Parathyroid adenoma (tissue), 2 donors: ENCODE measurements around the gene ARNT2.

ENCODE experiments used
- H2AFZ ChIP-seq: fragments of 300-600 bp; sonication (generic); one replicate; pipeline ENCODE4 v1.7.0; 2017; ENCODE audit warnings: antibody characterized with exemption, mild to moderate bottlenecking
- H3K27ac ChIP-seq: fragments of 300-600 bp; sonication (generic); one replicate; pipeline ENCODE4 v1.7.0; 2017
- H3K27me3 ChIP-seq: fragments of 300-600 bp; sonication (generic); one replicate; pipeline ENCODE4 v1.7.0; 2017; ENCODE audit warnings: low read length; ENCODE audit not compliant: control insufficient read depth, insufficient read depth
- H3K36me3 ChIP-seq: fragments of 300-600 bp; sonication (generic); one replicate; pipeline ENCODE4 v1.7.0; 2017; ENCODE audit warnings: low read length; ENCODE audit not compliant: control insufficient read depth, insufficient read depth
- H3K4me1 ChIP-seq: fragments of 300-600 bp; sonication (generic); one replicate; pipeline ENCODE4 v1.7.0; 2017; ENCODE audit warnings: control low read depth
- H3K4me2 ChIP-seq: fragments of 300-600 bp; sonication (generic); one replicate; pipeline ENCODE4 v1.7.0; 2017; ENCODE audit warnings: low read length
- H3K4me3 ChIP-seq: fragments of 300-600 bp; sonication (generic); one replicate; pipeline ENCODE4 v1.7.0; 2017; ENCODE audit warnings: low read depth, low read length
- H3K79me2 ChIP-seq: fragments of 300-600 bp; sonication (generic); one replicate; pipeline ENCODE4 v1.7.0; 2017; ENCODE audit warnings: control low read depth
- H3K9ac ChIP-seq: fragments of 300-600 bp; sonication (generic); one replicate; pipeline ENCODE4 v1.7.0; 2017; ENCODE audit warnings: mild to moderate bottlenecking
- H3K9me3 ChIP-seq: fragments of 300-600 bp; sonication (generic); one replicate; pipeline ENCODE4 v1.7.0; 2017; ENCODE audit warnings: low read length; ENCODE audit not compliant: control insufficient read depth
- TF ChIP-seq, protein P1 (sequence below): fragments of 300-600 bp; sonication (generic); IDR thresholded peaks from one replicate; pipeline ENCODE4 v1.7.0; 2017; ENCODE audit warnings: antibody characterized with exemption, mild to moderate bottlenecking
- donor health status: primary hyperparathyroidism.

The ARNT2 gene

DNA sequence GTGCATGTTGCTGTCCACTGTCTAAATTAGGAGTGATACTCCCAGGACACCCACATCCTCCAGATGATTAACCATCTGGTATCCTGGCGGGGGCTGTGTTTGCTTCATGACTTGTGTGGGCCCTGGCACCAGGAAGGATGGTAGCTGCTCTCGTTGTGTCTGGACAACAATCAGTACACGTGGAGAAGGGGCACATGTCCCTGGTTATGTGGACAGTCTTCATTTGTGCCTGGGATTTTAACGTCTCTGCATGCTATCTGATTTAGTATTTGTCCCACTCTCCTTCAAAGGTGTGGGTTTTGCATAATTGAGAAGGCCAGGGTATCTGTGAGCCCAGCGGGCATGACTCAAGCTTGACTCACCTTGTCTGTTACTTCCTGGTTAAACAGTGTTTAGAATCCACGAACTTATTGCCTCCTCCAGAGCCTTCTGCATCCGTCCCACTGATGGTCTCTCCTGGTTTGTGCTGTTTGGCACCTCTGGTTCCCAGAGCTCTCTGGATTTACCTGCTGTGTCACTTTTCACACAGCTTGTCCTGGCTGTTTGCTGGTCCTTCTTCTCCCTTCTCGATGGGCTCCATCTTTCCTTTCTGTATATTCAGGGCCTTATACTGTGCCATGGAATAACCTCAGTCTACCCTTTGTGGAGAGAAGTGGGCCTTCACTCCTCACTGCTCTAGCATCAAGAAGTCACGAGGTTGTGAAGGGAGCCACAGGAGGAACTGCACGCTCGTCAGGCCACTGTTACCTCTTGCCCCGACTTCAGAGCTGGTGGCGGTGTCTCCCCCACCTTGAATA is 32.5 kb downstream of the ARNT2 start:
- no peak overlapping the region for H3K27ac ChIP-seq
- no peaks in the 10 kb centered on the region for H3K36me3 ChIP-seq
- no peaks in the 10 kb centered on the region for H3K79me2 ChIP-seq
- H3K4me1 ChIP-seq, result no peaks in the 10 kb centered on the region
- H3K9ac ChIP-seq, result no peak overlapping the region
- TF ChIP-seq, protein P1, sequence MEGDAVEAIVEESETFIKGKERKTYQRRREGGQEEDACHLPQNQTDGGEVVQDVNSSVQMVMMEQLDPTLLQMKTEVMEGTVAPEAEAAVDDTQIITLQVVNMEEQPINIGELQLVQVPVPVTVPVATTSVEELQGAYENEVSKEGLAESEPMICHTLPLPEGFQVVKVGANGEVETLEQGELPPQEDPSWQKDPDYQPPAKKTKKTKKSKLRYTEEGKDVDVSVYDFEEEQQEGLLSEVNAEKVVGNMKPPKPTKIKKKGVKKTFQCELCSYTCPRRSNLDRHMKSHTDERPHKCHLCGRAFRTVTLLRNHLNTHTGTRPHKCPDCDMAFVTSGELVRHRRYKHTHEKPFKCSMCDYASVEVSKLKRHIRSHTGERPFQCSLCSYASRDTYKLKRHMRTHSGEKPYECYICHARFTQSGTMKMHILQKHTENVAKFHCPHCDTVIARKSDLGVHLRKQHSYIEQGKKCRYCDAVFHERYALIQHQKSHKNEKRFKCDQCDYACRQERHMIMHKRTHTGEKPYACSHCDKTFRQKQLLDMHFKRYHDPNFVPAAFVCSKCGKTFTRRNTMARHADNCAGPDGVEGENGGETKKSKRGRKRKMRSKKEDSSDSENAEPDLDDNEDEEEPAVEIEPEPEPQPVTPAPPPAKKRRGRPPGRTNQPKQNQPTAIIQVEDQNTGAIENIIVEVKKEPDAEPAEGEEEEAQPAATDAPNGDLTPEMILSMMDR, result no peak
- no peaks in the 10 kb centered on the region for H3K9me3 ChIP-seq
- no peak overlapping the region for H3K4me2 ChIP-seq
- H3K4me3 ChIP-seq, result no peak overlapping the region
- no peaks in the 10 kb centered on the region for H3K27me3 ChIP-seq
- no peak overlapping the region for H2AFZ ChIP-seq

DNA sequence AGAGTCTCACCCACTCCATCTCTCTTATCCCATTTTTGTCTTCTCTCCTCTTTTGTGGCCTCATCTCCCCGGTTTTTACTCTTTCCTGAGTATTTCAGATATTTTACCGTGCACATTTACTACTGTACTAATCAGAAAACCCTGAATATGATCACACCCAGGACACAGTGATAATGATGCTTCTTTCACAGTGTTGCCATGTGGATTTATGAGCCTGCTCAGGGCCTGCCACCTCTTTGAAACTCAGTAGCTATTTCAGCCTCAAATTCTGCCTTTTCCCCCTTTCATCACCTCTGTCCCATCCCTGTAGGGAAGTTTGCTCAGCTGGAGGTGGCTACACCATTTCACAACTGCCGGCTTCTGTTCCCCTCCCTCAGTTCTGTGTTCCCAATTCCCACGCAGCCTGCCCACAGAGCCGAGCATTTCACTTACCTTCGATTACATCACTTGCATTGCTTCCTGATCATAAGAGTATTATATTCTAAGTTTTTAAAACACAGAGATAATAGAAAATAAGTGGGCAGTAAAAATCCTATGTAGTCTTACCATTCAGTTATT is 33.2 kb downstream of the ARNT2 start:
- TF ChIP-seq, protein P1, result no peak
- no peak overlapping the region for H2AFZ ChIP-seq
- no peak overlapping the region for H3K9ac ChIP-seq
- no peaks in the 10 kb centered on the region for H3K79me2 ChIP-seq
- no peaks in the 10 kb centered on the region for H3K9me3 ChIP-seq
- no peaks in the 10 kb centered on the region for H3K36me3 ChIP-seq
- no peaks in the 10 kb centered on the region for H3K4me1 ChIP-seq
- no peak overlapping the region for H3K4me2 ChIP-seq
- H3K27me3 ChIP-seq, result no peaks in the 10 kb centered on the region
- H3K27ac ChIP-seq, result no peak overlapping the region
- H3K4me3 ChIP-seq, result no peak overlapping the region

DNA sequence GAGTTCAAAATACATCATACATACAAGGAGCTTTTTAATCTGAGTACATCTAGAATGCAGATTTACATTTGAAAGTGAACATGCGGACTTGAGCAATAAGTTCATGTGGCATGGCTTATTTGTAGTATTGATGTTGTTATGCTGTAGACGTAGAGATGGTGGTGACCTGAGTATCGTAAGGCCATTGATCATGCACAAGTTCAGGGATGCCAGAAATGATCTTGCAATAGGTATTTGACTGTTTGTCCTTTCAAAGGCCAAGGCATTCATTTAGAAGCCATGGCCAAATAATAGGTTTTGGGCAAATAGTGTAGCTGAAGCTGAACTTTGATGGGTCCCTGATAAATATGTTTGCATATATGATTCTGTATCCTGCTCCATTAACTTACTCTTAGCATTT is 35.0 kb downstream of the ARNT2 start:
- TF ChIP-seq, protein P1, result no peak
- Histone ChIP-seq H3K9ac (no peak overlapping the region), H3K79me2 (no peaks in the 10 kb centered on the region), H3K4me2 (no peak overlapping the region), H3K27me3 (no peaks in the 10 kb centered on the region), H2AFZ (no peak overlapping the region), H3K4me1 (no peaks in the 10 kb centered on the region), H3K36me3 (no peaks in the 10 kb centered on the region), H3K9me3 (no peaks in the 10 kb centered on the region), H3K27ac (no peak overlapping the region), H3K4me3 (no peak overlapping the region)

DNA sequence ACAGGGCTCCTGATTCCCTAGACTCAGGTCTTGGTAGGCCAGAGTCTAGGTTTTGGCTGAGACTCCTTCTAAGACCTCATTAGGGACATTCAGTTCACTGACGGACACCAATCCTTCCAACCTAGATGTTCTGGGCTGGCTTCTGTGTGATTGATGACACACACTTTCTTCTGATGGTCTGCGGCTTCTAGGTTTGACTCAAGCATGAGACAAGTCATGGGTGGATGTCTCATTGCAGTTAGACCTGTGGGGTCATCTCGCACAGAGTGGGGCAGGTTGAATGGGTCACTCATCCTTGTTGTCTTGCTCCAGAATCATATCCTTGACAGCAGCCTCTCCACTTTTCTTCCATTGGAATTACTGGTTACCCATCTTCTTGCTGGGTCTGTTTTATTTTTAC is 35.8 kb downstream of the ARNT2 start:
- Histone ChIP-seq H3K9me3 (no peaks in the 10 kb centered on the region), H3K4me1 (no peaks in the 10 kb centered on the region), H3K4me3 (no peak overlapping the region), H3K79me2 (no peaks in the 10 kb centered on the region), H3K27ac (no peak overlapping the region), H3K27me3 (no peaks in the 10 kb centered on the region), H2AFZ (no peak overlapping the region), H3K9ac (no peak overlapping the region), H3K4me2 (no peak overlapping the region), H3K36me3 (no peaks in the 10 kb centered on the region)
- TF ChIP-seq, protein P1, result no peak

DNA sequence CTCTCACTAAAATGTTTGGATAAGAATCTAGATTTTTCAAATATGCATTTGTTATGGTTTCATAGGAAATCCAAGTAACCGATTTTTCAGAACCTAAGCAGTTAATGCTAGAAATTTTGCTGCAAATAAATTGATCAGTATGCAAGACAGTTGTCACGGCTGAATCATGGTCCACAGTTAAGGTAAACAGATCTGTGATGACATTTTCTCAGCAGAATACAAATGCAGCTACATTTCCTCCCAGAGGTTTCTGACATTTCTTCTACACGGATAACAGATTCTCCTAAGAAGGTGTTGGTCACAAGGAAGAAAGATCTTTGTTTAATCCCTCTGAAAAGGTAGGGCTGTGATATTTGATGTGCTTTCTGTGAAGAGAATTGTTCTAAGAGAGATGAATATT is 36.9 kb downstream of the ARNT2 start:
- Histone ChIP-seq H2AFZ (no peak overlapping the region), H3K27me3 (no peaks in the 10 kb centered on the region), H3K36me3 (no peaks in the 10 kb centered on the region), H3K4me3 (no peak overlapping the region), H3K27ac (no peak overlapping the region), H3K79me2 (no peaks in the 10 kb centered on the region), H3K9me3 (no peaks in the 10 kb centered on the region), H3K4me1 (no peaks in the 10 kb centered on the region), H3K9ac (no peak overlapping the region), H3K4me2 (no peak overlapping the region)
- TF ChIP-seq, protein P1, result no peak
